ENCODE results near the gene GLB1L3.

- TF ChIP-seq POLR2A (IDR thresholded peaks at IDR 0.05; ENCODE audit: low read depth, low read length) (no peak), EZH2 (IDR thresholded peaks at IDR 0.05; ENCODE audit: borderline replicate concordance, low read depth, low read length, severe bottlenecking) (no peak), CTCF (IDR thresholded peaks at IDR 0.05; ENCODE audit: extremely low read depth in 1 of 2, insufficient read depth in 1 of 2, low read depth in 1 of 2, low read length in 2 of 2) (no peak), GATA2 (IDR thresholded peaks at IDR 0.05; ENCODE audit: insufficient read depth, insufficient read length, low read depth, low read length) (no peak), MAX (IDR thresholded peaks at IDR 0.05; ENCODE audit: insufficient read depth, insufficient read length) (no peak), POLR2AphosphoS5 (IDR thresholded peaks at IDR 0.05; ENCODE audit: insufficient read depth, low read depth, low read length) (no peak), JUN (IDR thresholded peaks at IDR 0.05; ENCODE audit: borderline replicate concordance, insufficient read depth, insufficient read length, low read depth) (no peak), MYC (IDR thresholded peaks at IDR 0.05; ENCODE audit: low read depth, low read length) (no peak), FOS (IDR thresholded peaks at IDR 0.05; ENCODE audit: borderline replicate concordance, insufficient read depth, low read length) (no peak)
These were observed 57.8 kb downstream of the GLB1L3 start for GRCh38 chr11:134333946-134334345.
